AG09309 (cell line): ENCODE measurements around the gene ELMO3.
A peak's percentile ranks its signal among the peaks of the same experiment; 100 is the strongest.

Experiments
- DNase-seq: peaks from one replicate; pipeline ENCODE4 v3.0.0-alpha.2; 2010; ENCODE audit warnings: low read depth
- H3K4me3 ChIP-seq: 2 replicates; pipeline ENCODE4 v1.5.1; 2011; ENCODE audit warnings: mild to moderate bottlenecking, low read depth, low read length, moderate library complexity; ENCODE audit not compliant: control insufficient read depth
- CTCF ChIP-seq: IDR thresholded peaks from 2 replicates; pipeline ENCODE4 v1.5.1; 2011; ENCODE audit warnings: mild to moderate bottlenecking, low read depth, low read length, inconsistent platforms; ENCODE audit not compliant: insufficient read depth, control insufficient read depth; ENCODE audit errors: missing control alignments

The ELMO3 gene

GRCh38 chr16:67158637-67159600 lies 40.0 kb upstream of the ELMO3 start:
- DNase-seq, result no peak
- peak overlapping the region; percentile 97 for H3K4me3 ChIP-seq
- TF ChIP-seq CTCF, result no peak

GRCh38 chr16:67161595-67162058 lies 37.3 kb upstream of the ELMO3 start:
- H3K4me3 ChIP-seq, result peak overlapping the region; percentile 97
- TF ChIP-seq CTCF, result no peak
- DNase-seq, result no peak

- DNase-seq, result no peak
- no peak overlapping the region for H3K4me3 ChIP-seq
- TF ChIP-seq CTCF, result no peak
Observed at GRCh38 chr16:67162506-67163163, 36.3 kb upstream of the ELMO3 start.

GRCh38 chr16:67163164-67163998 lies 35.5 kb upstream of the ELMO3 start:
- H3K4me3 ChIP-seq, result no peak overlapping the region
- no peak for DNase-seq
- no peak for TF ChIP-seq CTCF

GRCh38 chr16:67163999-67164558 lies 34.9 kb upstream of the ELMO3 start:
- no peak for DNase-seq
- no peak overlapping the region for H3K4me3 ChIP-seq

More at GRCh38 chr16:67163999-67164558, 34.9 kb upstream of the ELMO3 start:
- no peak for TF ChIP-seq CTCF
